HG02798 (cell line): ENCODE data around the gene GATC.
A peak's percentile ranks its signal among the peaks of the same experiment; 100 is the strongest.
"Not testable (repeated sequence)": the region's sequence is repeated elsewhere in the genome, so short reads cannot be mapped to it uniquely, and the experiment has no call there.

Source experiments
- ATAC-seq: cut with Tn5 transposase; IDR thresholded peaks from one replicate; pipeline ENCODE4 v1.9.1; 2021; ENCODE audit warnings: mild to moderate bottlenecking; ENCODE audit not compliant: unreplicated experiment, poor library complexity

GATC gene

DNA sequence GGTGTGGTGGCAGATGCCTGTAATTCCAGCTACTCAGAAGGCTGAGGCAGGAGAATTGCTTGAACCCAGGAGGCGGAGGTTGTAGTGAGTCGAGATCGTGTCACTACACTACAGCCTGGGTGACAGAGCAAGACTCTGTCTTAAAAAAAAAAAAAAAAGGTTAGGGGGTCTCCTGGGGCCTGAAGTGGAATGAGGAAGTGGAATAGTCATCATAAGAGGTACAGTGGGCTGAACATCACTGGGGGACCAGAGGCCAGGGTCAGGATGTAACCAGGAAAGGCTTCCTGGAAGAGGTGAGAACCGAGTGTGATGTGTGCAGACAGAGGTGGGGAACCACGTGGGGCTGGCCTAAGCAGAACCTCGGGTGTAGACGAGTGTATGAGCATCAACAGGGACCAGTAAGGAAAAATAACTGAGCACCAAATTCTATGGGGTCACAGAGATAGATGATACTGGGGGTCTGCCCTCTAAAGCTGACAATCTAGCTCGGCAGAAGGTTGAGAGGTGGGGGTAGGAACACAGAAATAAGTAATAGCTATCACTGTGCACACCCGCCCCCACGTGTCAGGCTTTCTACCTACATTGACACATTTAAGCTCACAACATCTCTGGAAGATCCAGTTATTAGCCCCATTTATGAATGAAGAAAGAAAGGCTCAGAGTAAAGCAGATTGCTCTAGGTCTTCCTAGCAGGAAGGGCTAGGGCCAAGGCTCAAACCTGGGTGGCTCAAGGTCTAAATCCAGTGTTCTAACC is 13.3 kb upstream of the GATC start:
- ATAC-seq: no peak

DNA sequence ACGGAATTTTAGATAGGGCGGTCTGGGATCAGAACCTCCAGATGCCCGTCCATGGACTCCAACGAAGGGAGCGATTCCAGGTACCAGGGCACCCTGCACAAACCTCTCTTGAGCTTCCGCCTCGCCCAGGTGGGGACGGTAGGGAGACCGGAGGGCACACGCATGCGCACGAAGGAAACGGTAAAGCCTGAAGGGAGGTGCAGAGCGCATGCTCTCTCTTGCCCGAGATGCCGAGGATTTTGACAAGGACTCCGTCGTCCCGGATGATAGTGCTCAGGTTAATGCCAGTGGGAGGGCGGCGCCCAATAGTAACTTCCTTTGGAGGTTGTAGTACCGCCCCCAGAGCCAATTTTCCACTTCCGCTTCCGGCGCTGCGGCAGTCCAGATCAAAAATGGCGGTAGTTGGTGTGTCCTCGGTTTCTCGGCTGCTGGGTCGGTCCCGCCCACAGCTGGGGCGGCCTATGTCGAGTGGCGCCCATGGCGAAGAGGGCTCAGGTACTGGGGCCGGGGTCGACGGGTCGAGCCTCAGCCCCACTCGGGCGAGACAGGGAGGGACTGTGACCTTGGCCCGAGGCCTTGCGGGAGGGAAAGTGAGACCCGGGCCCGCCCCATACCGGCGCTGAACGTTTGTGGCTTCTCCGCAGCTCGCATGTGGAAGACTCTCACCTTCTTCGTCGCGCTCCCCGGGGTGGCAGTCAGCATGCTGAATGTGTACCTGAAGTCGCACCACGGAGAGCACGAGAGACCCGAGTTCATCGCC is 8.3 kb upstream of the GATC start, which contains the start of gene COX6A1:
COX6A1 (plus strand) TSS at position 379 of the 760 bp plus-strand sequence; CDS start at position 393, 14 bp downstream.
- peak; percentile 98 for ATAC-seq

DNA sequence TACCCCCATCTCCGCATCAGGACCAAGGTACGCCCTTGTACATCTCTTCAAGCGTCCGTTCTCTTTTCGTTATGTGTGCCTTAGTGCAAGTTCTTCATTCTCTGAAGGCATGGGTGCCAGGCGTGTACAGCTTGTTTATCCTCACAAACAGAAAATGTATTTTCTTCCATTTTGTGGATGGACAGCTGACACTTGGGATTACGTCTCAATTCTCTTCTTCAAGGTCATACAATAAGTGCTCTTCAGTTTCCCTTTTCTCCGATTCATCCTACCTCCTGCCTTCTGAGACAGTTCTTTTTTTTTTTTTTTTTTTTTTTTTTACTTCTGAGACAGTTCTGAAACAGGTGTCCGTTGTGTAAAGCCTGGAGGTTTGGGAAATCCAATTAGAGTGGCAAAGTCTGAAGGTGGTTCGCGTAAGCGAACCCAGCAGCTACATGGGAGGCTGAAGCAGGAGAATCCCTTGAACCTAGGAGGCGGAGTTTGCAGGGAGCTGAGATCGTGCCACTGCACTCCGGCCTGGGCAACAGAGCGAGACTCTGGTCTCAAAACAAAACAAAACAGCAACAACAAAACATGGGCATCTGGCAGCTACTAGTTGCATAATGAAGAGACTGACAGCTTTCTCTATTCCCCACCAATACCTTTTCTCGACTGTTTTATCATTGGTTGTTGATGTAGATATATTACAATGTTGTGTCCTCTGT is 7.6 kb upstream of the GATC start:
- no peak for ATAC-seq

DNA sequence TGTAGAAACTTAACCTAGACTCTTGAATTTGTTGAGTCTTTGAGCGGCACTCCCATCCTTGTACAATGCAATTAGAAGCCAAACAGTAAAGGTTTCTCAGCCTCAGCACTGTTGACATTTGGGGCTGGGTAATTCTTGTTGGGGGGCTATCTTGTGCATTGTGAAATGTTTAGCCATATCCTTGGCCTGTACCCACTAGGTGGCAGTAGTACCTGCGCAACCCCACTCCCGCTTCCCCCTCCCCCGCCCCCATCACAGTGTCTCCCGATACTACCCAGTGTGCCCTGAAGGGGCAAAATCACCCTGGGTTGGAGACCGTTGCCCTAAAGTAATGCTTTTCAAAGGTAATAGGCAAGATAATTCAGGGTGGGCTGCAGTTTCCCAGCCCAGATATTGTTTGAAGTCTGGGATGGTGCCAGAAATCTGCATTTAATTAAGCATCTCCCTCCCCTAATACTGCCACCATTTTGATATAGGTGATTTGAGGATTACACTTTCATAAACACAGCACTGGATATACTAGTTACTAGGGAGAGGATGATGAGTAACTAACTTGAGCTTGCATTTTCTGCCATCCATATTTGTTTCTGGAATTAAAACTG is 6.5 kb upstream of the GATC start:
- no peak for ATAC-seq

DNA sequence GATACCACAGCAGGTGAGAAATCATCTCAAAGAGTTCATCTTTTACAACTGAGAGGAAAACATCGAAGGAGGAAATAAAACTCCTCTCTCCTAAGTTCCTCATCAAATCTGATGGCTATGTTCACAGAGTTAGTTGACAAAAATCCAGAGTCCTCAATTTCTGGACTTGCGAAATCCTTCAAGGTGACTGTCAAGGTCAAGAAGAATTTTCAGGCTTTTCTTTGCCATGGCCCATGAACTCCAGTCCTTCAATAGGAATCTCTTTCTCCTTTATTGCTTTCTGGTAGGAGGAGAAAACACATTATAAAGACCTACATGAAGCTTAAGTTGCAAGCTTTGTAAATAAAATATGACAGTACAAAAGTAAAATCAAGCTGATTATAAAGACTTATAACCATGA is 1.6 kb upstream of the GATC start:
- ATAC-seq: no peak

DNA sequence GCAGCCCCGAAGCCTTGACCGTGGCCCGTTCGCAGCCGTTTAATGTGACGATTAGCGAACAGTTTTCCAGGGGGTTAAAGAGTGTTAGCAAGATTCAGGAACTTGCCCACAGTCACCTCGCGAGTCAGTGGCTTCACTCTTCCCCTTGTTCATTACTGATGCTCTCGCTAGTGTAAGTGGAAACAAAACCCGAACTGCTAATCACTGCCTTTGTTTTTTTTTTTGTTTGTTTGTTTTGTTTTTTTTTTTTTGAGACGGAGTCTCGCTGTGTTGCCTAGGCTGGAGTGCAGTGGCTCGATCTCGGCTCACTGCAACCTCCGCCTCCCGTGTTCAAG is 567 bp downstream of the GATC start:
- ATAC-seq: not testable (repeated sequence)

DNA sequence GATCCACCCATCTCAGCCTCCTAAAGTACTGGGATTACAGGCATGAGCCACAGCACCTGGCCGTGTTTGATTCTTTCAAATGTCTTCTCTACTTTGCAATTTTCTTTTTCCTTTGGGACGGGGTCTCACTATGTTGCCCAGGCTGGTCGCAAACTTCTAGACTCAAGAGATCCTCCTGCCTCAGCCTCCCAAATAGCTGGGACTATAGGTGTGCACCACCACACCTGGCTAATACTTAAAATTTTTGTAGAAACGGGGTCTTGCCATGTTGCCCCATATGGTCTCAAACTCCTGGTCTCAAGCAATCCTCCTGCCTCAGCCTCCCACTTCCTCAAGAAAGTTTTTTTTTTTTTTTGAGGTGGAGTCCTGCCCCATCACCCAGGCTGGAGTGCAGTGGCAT is 1.7 kb downstream of the GATC start:
- ATAC-seq: no peak

DNA sequence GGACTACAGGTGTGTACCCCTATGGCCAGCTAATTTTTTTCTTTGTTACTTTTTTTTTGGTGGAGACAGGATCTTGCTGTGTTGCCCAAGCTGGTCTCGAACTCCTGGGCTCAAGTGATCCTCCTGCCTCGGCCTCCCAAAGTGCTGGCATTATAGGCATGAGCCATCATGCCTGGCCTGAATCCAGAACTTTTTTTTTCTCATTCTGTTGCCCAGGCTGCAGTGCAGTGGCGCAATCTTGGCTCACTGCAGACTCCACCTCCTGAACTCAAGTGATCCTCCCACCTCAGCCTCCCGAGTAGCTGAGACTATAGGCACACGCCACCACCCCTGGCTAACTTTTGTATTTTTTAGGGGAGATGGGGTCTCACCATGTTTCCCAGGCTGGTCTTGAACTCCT is 6.3 kb downstream of the GATC start:
- ATAC-seq: not testable (repeated sequence)

DNA sequence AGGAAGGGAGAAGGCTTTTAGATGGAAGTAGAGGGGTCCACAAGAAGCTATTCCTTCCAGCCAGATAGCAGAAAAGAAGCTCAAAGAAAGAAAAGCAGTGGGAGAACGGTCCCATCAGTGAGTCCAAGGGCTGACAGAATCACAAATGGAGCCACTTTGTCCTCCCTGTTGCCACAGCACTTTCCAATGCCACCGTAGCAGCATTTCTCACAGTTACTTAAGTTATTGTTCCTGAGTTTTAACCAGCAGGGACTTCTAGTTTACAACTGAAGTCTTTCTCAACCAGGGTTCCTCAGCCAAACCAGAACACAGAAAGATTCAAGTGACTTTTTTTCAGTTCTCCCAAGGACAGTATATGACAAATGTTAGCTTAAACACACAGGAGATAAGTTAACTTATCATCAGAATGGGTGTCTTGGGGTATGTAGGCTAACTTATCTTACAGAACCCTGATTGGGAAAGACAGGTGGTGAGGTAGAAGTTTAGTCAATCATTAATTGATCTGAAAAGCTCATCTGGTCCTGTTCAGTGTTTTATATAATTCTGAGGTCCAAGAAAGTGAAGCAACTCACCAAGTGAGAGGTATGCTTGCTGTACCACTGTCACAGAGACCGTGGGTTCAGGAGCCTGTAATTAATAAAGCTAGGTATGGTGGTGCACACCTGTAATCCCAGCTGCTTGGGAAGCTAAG is 7.0 kb downstream of the GATC start:
- no peak for ATAC-seq

DNA sequence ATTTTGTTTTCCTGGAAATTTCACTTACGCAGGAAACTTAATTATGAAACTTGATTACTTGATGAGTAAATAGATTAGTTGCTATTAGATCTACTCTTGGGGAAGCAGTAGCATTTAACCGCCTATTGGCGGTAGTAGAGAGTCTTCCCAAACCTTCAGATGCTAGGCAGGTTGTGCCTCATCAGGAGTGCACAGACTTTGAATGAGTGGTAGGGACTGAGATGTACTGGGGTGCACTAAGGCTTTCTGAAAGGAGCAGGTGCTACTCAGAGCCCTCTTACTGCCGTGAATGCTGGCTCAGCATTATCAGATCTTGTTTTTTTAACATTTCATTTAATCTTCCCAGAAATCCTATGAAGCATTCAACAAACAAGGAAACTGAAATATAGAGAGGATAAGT is 7.7 kb downstream of the GATC start:
- ATAC-seq: no peak

DNA sequence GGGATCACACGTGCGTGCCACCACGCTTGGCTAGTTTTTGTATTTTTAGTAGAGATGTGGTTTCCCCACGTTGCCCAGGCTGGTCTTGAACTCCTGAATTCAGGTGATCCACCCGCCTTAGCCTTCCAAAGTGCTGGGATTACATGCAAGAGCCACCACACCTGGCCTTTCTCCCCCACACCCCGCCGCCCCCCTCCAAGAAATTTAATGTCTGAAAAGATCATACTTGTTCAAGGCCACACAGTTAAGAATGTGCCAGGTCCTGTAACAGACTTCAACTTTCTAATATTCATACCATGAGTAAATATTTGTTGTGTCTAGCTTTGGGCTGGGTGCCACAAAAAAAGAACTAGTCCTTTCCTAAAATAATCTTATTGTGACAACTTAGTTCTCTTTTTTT is 9.1 kb downstream of the GATC start:
- ATAC-seq: no peak

DNA sequence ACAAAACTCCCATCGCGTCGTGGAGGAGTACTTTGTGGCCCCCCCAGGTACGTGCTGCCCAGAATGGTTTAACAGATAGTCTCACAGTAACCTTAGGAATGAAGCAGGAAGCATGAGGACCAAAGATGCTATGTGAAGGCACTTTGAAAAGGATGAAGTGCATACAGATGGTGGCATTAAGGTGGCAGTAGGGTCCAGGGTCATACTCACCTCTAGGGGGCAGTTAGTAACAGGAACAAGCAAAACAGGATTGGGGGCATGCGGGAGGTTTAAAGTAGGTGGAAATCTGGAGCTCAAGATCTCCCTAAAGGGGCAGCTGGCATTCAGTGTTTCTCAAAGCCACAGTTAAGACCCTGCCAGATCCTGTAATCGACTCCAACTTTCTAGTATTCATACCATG is 10.9 kb downstream of the GATC start:
- no peak for ATAC-seq

DNA sequence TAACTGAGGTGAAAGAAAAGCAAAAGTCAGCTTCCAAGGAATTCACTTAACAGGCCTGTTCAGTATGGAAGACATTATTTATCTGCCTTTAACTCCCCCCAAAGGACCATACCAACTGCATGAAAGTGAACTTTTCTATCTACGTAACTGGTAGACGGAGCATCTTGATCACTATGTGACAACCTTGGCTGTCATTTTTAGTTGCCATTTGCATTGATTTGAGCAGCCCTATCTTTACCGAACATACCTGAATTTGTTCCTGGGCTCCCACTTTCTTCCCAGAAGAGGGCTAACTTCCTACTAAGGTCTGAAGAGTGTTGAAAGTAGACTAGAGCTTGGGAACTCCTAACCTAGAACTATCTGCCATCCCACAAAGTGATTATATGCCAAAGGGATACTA is 13.9 kb downstream of the GATC start:
- ATAC-seq: no peak

DNA sequence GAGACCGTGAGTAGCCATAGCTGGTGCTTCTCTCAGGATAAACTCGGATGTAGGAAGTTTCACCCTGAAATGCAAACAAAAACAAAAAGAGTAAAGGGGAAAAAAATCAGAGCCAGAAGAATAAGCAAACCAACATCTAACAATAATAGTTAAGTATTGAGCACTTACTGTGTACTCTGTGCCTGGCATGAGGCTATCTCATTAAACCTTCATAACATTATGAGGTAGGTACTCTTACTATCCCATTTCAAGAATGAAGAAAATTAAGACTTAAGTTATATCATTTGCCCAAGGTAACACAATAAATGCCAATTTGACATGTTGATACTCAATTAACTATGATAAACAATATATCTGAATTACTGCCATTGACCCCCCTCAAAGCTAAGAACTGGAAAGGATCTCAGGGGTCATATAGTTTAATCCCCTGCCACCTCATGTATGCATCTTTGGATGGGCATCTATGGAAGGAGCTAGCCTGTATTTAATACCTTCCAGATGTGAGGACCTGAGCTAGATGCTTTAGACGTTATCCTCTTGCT is 15.9 kb downstream of the GATC start:
- no peak for ATAC-seq

DNA sequence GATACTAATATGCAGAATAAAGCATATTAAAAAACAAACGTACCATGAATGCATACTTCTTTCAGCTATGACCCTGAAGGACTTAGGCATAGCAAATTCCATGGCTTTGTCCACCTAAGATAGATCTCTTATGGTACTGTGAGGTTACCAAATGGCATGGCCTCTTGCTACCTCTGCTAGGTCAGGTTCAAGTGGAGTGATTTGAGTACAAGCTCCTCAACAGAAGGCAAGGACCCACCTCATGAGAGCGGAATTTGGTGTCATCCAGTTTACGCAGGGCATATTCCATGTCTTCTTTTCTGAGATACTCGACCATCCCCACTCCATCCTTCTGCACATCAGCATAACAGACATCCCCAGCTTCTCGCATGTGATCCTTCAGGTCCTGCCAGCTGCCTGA is 17.5 kb downstream of the GATC start:
- ATAC-seq: no peak

DNA sequence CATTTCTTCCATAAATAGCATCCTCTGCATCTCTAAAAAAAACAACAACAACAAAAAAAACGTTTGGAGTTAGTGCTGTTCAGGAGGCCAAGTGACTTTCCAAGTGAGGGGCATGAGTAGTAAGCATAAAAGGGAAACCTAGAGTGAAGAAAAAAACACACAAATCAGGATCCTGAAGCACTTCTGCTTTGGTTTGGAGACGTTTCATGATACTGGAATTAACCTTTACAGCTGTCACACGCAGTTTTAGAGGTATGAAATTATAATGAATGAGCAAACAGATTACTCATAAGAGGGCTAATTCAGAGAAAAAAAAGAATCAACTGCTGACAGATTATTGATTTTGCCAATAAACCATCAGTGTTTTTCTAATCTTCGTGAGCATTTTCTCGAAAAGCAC is 19.5 kb downstream of the GATC start:
- no peak for ATAC-seq

DNA sequence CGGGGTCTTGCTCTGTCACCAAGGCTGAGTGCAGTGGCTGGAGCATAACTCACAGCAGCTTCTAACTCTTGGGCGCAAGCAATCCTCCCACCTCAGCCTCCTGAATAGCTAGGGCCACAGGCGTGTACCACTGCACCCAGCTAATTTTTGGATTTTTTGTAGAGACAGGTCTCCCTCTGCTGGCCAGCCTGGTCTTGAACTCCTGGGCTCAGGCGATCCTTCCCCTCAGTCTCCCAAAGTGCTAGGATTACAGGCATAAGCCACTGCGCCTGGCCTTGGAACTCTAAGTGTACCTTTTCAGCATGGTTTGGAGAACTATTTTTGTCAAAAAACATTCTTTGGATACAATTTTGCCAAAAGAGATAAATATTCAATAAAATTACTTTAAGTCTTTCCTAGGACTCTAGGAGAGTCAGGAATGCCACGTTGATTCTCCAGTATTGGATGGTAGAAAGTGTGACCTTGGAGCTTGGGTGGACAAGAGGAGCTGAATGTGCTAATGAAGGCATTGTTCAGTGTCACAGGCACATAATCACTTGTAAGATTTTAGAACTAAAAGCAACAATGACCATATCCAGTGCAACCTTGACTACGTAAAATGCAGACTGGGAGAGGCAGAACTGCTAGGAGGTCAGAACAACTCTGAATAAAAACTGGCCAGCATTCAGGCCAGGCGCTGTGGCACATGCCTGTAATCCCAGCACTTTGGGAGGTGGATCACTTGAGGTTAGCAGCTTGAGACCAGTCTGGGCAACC is 20.5 kb downstream of the GATC start:
- no peak for ATAC-seq

DNA sequence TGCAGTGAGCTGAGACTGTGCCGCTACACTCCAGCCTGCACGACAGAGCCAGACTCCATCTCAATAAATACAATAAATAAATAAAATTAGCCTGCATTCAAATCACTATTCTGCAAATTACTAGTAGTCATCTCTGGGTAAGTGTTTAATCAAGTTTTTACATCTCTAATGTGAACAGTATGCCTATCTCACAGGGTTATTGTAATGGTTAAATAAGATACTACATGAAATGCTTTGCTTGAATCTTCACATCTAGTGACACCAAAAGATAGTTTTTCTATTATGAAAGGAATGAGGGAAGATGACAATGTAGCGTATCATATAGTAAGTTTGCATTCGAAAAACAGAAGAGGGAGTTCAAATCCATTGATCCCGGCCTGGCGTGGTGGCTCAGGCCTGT is 21.2 kb downstream of the GATC start:
- no peak for ATAC-seq

DNA sequence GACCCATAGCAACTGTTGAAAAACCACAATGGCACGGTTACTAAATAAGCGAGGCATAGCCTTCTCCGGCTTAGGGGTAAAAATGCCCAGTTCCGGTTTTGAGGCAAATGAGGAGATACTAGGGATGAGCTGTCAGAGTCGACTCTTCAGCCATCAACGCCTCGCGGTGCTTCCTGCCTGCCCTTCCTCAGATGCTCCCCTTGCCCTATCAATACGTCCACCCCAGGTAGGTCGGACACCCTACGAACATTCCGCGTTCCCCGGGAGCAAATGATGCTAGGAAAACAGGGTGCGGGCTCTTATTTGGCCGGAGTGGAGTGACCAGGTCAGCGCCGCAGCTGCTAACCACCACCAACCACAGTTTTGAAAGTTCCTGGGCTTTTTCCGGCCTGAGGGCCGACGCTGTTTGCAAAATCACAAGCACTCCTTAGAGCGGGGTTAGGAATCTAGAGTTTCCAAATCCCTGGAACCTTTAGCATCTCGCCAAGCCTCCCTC is 22.1 kb downstream of the GATC start:
- no peak for ATAC-seq
